GM12878 (cell line): ENCODE measurements around the gene MST1. TPM values are rescaled to one million over a fixed set of nuclear protein-coding genes. Genes with fewer than 3 reads are reported as not detected.

Experiments
- ATAC-seq: fragments of 200-7000 bp; cut with Tn5 transposase; 3 replicates; pipeline ENCODE4 v1.9.1; 2020; ENCODE audit warnings: mild to moderate bottlenecking, moderate library complexity
- BruUV-seq: library from RNA; stranded (reverse); fragments of 400-500 nt; replicated peaks from 2 replicates; lab custom pipeline; 2021; lab: Mats Ljungman, UMichigan
- CTCF ChIA-PET: fragments of 300-600 bp; sonication (Branson Sonifier 250); formaldehyde crosslinking; extraction: SDS; loops from one replicate; lab custom pipeline; 2021; ENCODE audit warnings: inconsistent platforms; lab: Yijun Ruan, JAX
- POLR2A ChIA-PET: fragments of 350-600 bp; formaldehyde crosslinking; extraction: SDS; loops from one replicate; lab custom pipeline; 2021; ENCODE audit warnings: inconsistent platforms; lab: Charles Lee
- RAD21 ChIA-PET: fragments of 300-600 bp; sonication (Branson Sonifier 250); formaldehyde crosslinking; loops from one replicate; lab custom pipeline; 2023; ENCODE audit warnings: antibody characterized with exemption; ENCODE audit not compliant: unreplicated experiment; lab: Charles Lee
- SMC1A ChIA-PET: fragments of 300-600 bp; sonication (Branson Sonifier 250); formaldehyde crosslinking; loops from one replicate; lab custom pipeline; 2023; ENCODE audit not compliant: unreplicated experiment, uncharacterized antibody; lab: Charles Lee
- DNase-seq: peaks from one replicate; pipeline ENCODE4 v3.0.0-alpha.2; 2011; ENCODE audit warnings: low read depth, low spot score
- FAIRE-seq: peaks from 3 replicates; lab custom pipeline; 2011; peaks lifted over from hg19 to GRCh38; lab: Jason Lieb, UNC
- H2AFZ ChIP-seq: 2 replicates; pipeline ENCODE4 v1.6.0; 2011; ENCODE audit warnings: low read depth, low read length, control low read depth; ENCODE audit not compliant: control insufficient read depth
- H3K27ac ChIP-seq: 2 replicates; pipeline ENCODE4 v1.5.1; 2011; ENCODE audit warnings: control low read depth; ENCODE audit not compliant: control insufficient read depth, insufficient read depth
- H3K27me3 ChIP-seq, 2 experiments: replicated peaks in 1 of 2; 2 replicates each; pipeline versions ENCODE4 v1.6.0 to v1.6.1; 2011; ENCODE audit warnings: low read length in 1 of 2; ENCODE audit not compliant: control insufficient read depth in 2 of 2, insufficient read depth in 2 of 2
- H3K36me3 ChIP-seq, 2 experiments: 2 replicates each; pipeline ENCODE4 v1.5.1; 2011; ENCODE audit warnings: low read length in 1 of 2; ENCODE audit not compliant: control insufficient read depth in 2 of 2, insufficient read depth in 2 of 2
- H3K4me1 ChIP-seq: 2 replicates; pipeline ENCODE4 v1.6.1; 2011; ENCODE audit warnings: mild to moderate bottlenecking, low read length, moderate library complexity, mixed read lengths; ENCODE audit not compliant: control insufficient read depth, insufficient read depth
- H3K4me2 ChIP-seq: 2 replicates; pipeline ENCODE4 v1.6.0; 2011; ENCODE audit warnings: control low read depth; ENCODE audit not compliant: control insufficient read depth, insufficient read depth
- H3K4me3 ChIP-seq: fragments of 200-600 bp; sonication (generic); 2 replicates; pipeline ENCODE4 v1.5.1; 2016
- H3K79me2 ChIP-seq: 2 replicates; pipeline ENCODE4 v1.6.0; 2011; ENCODE audit warnings: low read length; ENCODE audit not compliant: control insufficient read depth, insufficient read depth
- H3K9ac ChIP-seq: 2 replicates; pipeline ENCODE4 v1.8.0; 2011; ENCODE audit warnings: low read length, control low read depth, mixed read lengths; ENCODE audit not compliant: control insufficient read depth, insufficient read depth
- H3K9me3 ChIP-seq: replicated peaks from 3 replicates; pipeline ENCODE4 v1.5.1; 2011; ENCODE audit warnings: mild to moderate bottlenecking, low read length; ENCODE audit not compliant: control insufficient read depth, insufficient read depth
- H4K20me1 ChIP-seq: 2 replicates; pipeline ENCODE4 v1.6.0; 2011; ENCODE audit not compliant: control insufficient read depth, insufficient read depth
- BHLHE40 ChIP-seq, 2 experiments: fragments of 450-650 bp in 1 of 2; IDR thresholded peaks; 2 replicates each; pipeline ENCODE4 v1.6.1; 2011 to 2017; ENCODE audit warnings: low read depth in 2 of 2, borderline replicate concordance in 1 of 2, improper control_type of control experiment in 1 of 2, low read length in 1 of 2, mild to moderate bottlenecking in 1 of 2
- BMI1 ChIP-seq: fragments of 450-650 bp; IDR thresholded peaks from 2 replicates; pipeline ENCODE4 v1.6.1; 2016; ENCODE audit warnings: mild to moderate bottlenecking, moderate library complexity, borderline replicate concordance
- CREM ChIP-seq: IDR thresholded peaks from 2 replicates; pipeline ENCODE4 v1.6.1; 2014; ENCODE audit warnings: antibody characterized with exemption, low read depth
- EP300 ChIP-seq, 2 experiments: fragments of 150-350 bp in 1 of 2; IDR thresholded peaks; 2 replicates each; pipeline ENCODE4 v1.6.1; 2011 to 2012; ENCODE audit warnings: low read depth in 2 of 2, low read length in 2 of 2, borderline replicate concordance in 1 of 2, improper control_type of control experiment in 1 of 2, inconsistent platforms in 1 of 2; ENCODE audit not compliant: control insufficient read depth in 1 of 2
- FOXM1 ChIP-seq: IDR thresholded peaks from 2 replicates; pipeline ENCODE4 v1.6.1; 2012; ENCODE audit warnings: low read depth, mild to moderate bottlenecking, inconsistent platforms, low read length, moderate library complexity
- HCFC1 ChIP-seq: fragments of 150-350 bp; IDR thresholded peaks from 2 replicates; pipeline ENCODE4 v1.6.1; 2014; ENCODE audit warnings: low read length
- HDAC6 ChIP-seq: fragments of 200-600 bp; sonication (generic); IDR thresholded peaks from one replicate; pipeline ENCODE4 v1.8.0; 2017; ENCODE audit warnings: antibody characterized with exemption; ENCODE audit not compliant: unreplicated experiment
- MEF2A ChIP-seq: IDR thresholded peaks from 2 replicates; pipeline ENCODE4 v1.6.1; 2011; ENCODE audit warnings: low read depth, mild to moderate bottlenecking, low read length, moderate library complexity; ENCODE audit not compliant: insufficient read depth
- MYB ChIP-seq: fragments of 150-350 bp; IDR thresholded peaks from 2 replicates; pipeline ENCODE4 v1.6.1; 2014; ENCODE audit warnings: mild to moderate bottlenecking, low read depth, low read length, borderline replicate concordance
- NFYB ChIP-seq: IDR thresholded peaks from 2 replicates; pipeline ENCODE4 v1.6.1; 2011; ENCODE audit warnings: low read depth, mild to moderate bottlenecking, low read length, improper control_type of control experiment, moderate library complexity; ENCODE audit not compliant: insufficient read depth
- PAX5 ChIP-seq: IDR thresholded peaks from 2 replicates; pipeline ENCODE4 v1.6.1; 2011; ENCODE audit warnings: low read depth, low read length, borderline replicate concordance
- POU2F2 ChIP-seq: IDR thresholded peaks from 3 replicates; pipeline ENCODE4 v1.6.1; 2011; ENCODE audit warnings: low read depth, mild to moderate bottlenecking, low read length, borderline replicate concordance
- TBL1XR1 ChIP-seq: IDR thresholded peaks from 2 replicates; pipeline ENCODE4 v1.6.1; 2012; ENCODE audit warnings: low read depth, low read length, improper control_type of control experiment
- ZBTB33 ChIP-seq: fragments of 450-650 bp; IDR thresholded peaks from 2 replicates; pipeline ENCODE4 v1.6.1; 2017; ENCODE audit warnings: mild to moderate bottlenecking
- ZNF207 ChIP-seq: fragments of 450-650 bp; IDR thresholded peaks from 2 replicates; pipeline ENCODE4 v1.6.1; 2014; ENCODE audit warnings: antibody characterized with exemption, mild to moderate bottlenecking, borderline replicate concordance
- ZNF384 ChIP-seq: IDR thresholded peaks from 2 replicates; pipeline ENCODE4 v1.6.1; 2012; ENCODE audit warnings: low read depth, mild to moderate bottlenecking, low read length, improper control_type of control experiment, borderline replicate concordance
- WGBS: methylation state at CpG from one replicate; pipeline ENCODE4 v1.1.6; 2016; ENCODE audit warnings: low lambda C conversion rate; ENCODE audit not compliant: insufficient replicate concordance, insufficient coverage; ENCODE audit errors: missing lambda C conversion rate; 5-methylcytosine and 5-hydroxymethylcytosine counted together
- in situ Hi-C: fragments of 300-500 bp; cut with MboI; formaldehyde crosslinking; loops from 9 replicates; pipeline ENCODE4 v1.14.3; 2018; ENCODE audit warnings: mixed read lengths
- intact Hi-C: fragments of 100-400 bp; cut with micrococcal nuclease; formaldehyde crosslinking; loops from one replicate; pipeline ENCODE4 v1.14.2; 2022; ENCODE audit not compliant: unreplicated experiment
- polyA plus RNA-seq, 11 experiments: library from polyadenylated mRNA; depleted of rRNA in 4 of 11; unstranded in 6 of 11; stranded (reverse) in 5 of 11; fragments of >200 nt; fragmentation: Nextera tagmentation in 4 of 11; fragmentation: Illumina TruSeq in 1 of 11; extraction: Ambion mirVana in 4 of 11; extraction: Trizol in 1 of 11; gene quantifications; 1 replicate in 1 of 11; 2 replicates in 10 of 11; pipeline versions ENCODE4 v1.2.1 to v1.2.3, GENCODE V29; 2011 to 2016; ENCODE audit warnings: inconsistent platforms in 2 of 11, missing spikeins in 2 of 11, low read depth in 1 of 11
- total RNA-seq, 4 experiments: library from RNA; depleted of rRNA in 3 of 4; stranded (reverse); fragments of >200 nt in 3 of 4; fragmentation: Illumina TruSeq in 1 of 4; extraction: Trizol in 1 of 4; gene quantifications; 2 replicates each; pipeline versions ENCODE4 v1.2.1 to v1.2.3, GENCODE V29; 2013 to 2021
- TF ChIP-seq, protein P1 (sequence below): IDR thresholded peaks from 2 replicates; pipeline ENCODE4 v1.6.1; 2012; ENCODE audit warnings: mild to moderate bottlenecking, low read depth, low read length
- TF ChIP-seq, protein P2 (sequence below): fragments of 450-650 bp; IDR thresholded peaks from 2 replicates; pipeline ENCODE4 v1.6.1; 2017; ENCODE audit warnings: mild to moderate bottlenecking, low read depth, inconsistent platforms; ENCODE audit not compliant: poor library complexity, severe bottlenecking

MST1 gene
- total and polyA plus RNA-seq, 10 of the 15 experiments (the other 5 are each of a cell fraction or from before 2014, with no cell fraction given) = 1.2 to 25.5 (median 4.1) TPM

GRCh38 chr3:49649576-49649975 is 39.7 kb downstream of the MST1 start:
- DNase-seq = no peak
- POLR2A ChIA-PET = no interaction called here
- 10% methylated on average over 1 of the region's 1 CpG for WGBS
- H3K9ac ChIP-seq = no peak overlapping the region
- in situ Hi-C loops (no loop called here), intact Hi-C loops (no loop called here)
- no peaks in the 10 kb centered on the region for H3K36me3 ChIP-seq
- H3K79me2 ChIP-seq = no peaks in the 10 kb centered on the region
- H3K4me1 ChIP-seq = peaks cover 15% of the 10 kb centered on the region
- RAD21 ChIA-PET = interaction anchor here (1.9 kb wide), 1 partner anchor 110 kb away, joined by 4 read pairs; no protein-coding TSS in a partner anchor
- no peak for FAIRE-seq
- no TSS peak for BruUV-seq
- no peaks in the 10 kb centered on the region for H3K27me3 ChIP-seq
- SMC1A ChIA-PET = no interaction called here
- no peak overlapping the region for H2AFZ ChIP-seq
- no peaks in the 10 kb centered on the region for H3K9me3 ChIP-seq
- ATAC-seq = no peak
- no peak overlapping the region for H3K27ac ChIP-seq
- CTCF ChIA-PET = no interaction called here
- no peaks in the 10 kb centered on the region for H4K20me1 ChIP-seq
- H3K4me2 ChIP-seq = no peak overlapping the region
- no peak overlapping the region for H3K4me3 ChIP-seq
- no peak for TF ChIP-seq EP300 (IDR thresholded peaks at IDR 0.05; ENCODE audit: borderline replicate concordance in 1 of 2, control insufficient read depth in 1 of 2, low read depth in 2 of 2, low read length in 2 of 2)
- TF ChIP-seq FOXM1 = no peak
- TF ChIP-seq HCFC1 = no peak
- TF ChIP-seq ZNF207 = no peak
- no peak for TF ChIP-seq BMI1
- TF ChIP-seq MEF2A = no peak
- TF ChIP-seq ZNF384 = no peak
- no peak for TF ChIP-seq ZBTB33
- TF ChIP-seq, protein P1, sequence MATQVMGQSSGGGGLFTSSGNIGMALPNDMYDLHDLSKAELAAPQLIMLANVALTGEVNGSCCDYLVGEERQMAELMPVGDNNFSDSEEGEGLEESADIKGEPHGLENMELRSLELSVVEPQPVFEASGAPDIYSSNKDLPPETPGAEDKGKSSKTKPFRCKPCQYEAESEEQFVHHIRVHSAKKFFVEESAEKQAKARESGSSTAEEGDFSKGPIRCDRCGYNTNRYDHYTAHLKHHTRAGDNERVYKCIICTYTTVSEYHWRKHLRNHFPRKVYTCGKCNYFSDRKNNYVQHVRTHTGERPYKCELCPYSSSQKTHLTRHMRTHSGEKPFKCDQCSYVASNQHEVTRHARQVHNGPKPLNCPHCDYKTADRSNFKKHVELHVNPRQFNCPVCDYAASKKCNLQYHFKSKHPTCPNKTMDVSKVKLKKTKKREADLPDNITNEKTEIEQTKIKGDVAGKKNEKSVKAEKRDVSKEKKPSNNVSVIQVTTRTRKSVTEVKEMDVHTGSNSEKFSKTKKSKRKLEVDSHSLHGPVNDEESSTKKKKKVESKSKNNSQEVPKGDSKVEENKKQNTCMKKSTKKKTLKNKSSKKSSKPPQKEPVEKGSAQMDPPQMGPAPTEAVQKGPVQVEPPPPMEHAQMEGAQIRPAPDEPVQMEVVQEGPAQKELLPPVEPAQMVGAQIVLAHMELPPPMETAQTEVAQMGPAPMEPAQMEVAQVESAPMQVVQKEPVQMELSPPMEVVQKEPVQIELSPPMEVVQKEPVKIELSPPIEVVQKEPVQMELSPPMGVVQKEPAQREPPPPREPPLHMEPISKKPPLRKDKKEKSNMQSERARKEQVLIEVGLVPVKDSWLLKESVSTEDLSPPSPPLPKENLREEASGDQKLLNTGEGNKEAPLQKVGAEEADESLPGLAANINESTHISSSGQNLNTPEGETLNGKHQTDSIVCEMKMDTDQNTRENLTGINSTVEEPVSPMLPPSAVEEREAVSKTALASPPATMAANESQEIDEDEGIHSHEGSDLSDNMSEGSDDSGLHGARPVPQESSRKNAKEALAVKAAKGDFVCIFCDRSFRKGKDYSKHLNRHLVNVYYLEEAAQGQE = no peak
- TF ChIP-seq POU2F2 = no peak
- TF ChIP-seq, protein P2, sequence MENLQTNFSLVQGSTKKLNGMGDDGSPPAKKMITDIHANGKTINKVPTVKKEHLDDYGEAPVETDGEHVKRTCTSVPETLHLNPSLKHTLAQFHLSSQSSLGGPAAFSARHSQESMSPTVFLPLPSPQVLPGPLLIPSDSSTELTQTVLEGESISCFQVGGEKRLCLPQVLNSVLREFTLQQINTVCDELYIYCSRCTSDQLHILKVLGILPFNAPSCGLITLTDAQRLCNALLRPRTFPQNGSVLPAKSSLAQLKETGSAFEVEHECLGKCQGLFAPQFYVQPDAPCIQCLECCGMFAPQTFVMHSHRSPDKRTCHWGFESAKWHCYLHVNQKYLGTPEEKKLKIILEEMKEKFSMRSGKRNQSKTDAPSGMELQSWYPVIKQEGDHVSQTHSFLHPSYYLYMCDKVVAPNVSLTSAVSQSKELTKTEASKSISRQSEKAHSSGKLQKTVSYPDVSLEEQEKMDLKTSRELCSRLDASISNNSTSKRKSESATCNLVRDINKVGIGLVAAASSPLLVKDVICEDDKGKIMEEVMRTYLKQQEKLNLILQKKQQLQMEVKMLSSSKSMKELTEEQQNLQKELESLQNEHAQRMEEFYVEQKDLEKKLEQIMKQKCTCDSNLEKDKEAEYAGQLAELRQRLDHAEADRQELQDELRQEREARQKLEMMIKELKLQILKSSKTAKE = no peak
- no peak for TF ChIP-seq BHLHE40 (IDR thresholded peaks at IDR 0.05; ENCODE audit: borderline replicate concordance in 1 of 2, low read depth in 2 of 2, low read length in 1 of 2)
- TF ChIP-seq PAX5 = no peak
- no peak for TF ChIP-seq NFYB
- TF ChIP-seq TBL1XR1 = no peak
- TF ChIP-seq CREM = no peak
- no peak for TF ChIP-seq HDAC6
- no peak for TF ChIP-seq MYB
